Activated naive CD4-positive, alpha-beta T cell treated with anti-CD3 and anti-CD28 coated beads for 36 hours (primary cell): Measurements from ENCODE around the gene HDAC8. TPM values are rescaled to one million over a fixed set of nuclear protein-coding genes. Genes with fewer than 3 reads are reported as not detected.
"Not testable (repeated sequence)": the region's sequence is repeated elsewhere in the genome, so short reads cannot be mapped to it uniquely, and the experiment has no call there.

Experiments used
- CTCF ChIA-PET: fragments of 350-600 bp; sonication (Branson Sonifier 250); formaldehyde crosslinking; loops from one replicate; lab custom pipeline; 2021; ENCODE audit warnings: antibody characterized with exemption; lab: Charles Lee
- DNase-seq: peaks from one replicate; pipeline ENCODE4 v3.0.0-alpha.2; 2020
- H3K27ac Mint-ChIP-seq: one replicate; pipeline ENCODE4 v1.8.0; 2021; ENCODE audit warnings: mild to moderate bottlenecking, mixed read lengths
- H3K27me3 Mint-ChIP-seq: one replicate; pipeline ENCODE4 v1.8.0; 2021; ENCODE audit warnings: low read depth, mixed read lengths
- H3K36me3 Mint-ChIP-seq: one replicate; pipeline ENCODE4 v1.8.0; 2021; ENCODE audit warnings: low read depth, mixed read lengths
- H3K4me1 Mint-ChIP-seq: one replicate; pipeline ENCODE4 v1.8.0; 2021; ENCODE audit warnings: low read depth, mixed read lengths
- H3K4me3 Mint-ChIP-seq: one replicate; pipeline ENCODE4 v1.8.0; 2021; ENCODE audit warnings: mild to moderate bottlenecking, moderate library complexity, mixed read lengths
- H3K9me3 Mint-ChIP-seq: one replicate; pipeline ENCODE4 v1.8.0; 2021; ENCODE audit warnings: mixed read lengths
- intact Hi-C: fragments of 100-400 bp; cut with micrococcal nuclease; formaldehyde crosslinking; loops from one replicate; pipeline ENCODE4 v1.15.1; 2023
- total RNA-seq, 2 experiments: library from RNA; stranded (reverse); gene quantifications; one replicate each; pipeline ENCODE4 v1.2.3, GENCODE V29; 2021

The HDAC8 gene
- total RNA-seq, 2 experiments from 2014 or later: 14.8 to 16.8 TPM

DNA sequence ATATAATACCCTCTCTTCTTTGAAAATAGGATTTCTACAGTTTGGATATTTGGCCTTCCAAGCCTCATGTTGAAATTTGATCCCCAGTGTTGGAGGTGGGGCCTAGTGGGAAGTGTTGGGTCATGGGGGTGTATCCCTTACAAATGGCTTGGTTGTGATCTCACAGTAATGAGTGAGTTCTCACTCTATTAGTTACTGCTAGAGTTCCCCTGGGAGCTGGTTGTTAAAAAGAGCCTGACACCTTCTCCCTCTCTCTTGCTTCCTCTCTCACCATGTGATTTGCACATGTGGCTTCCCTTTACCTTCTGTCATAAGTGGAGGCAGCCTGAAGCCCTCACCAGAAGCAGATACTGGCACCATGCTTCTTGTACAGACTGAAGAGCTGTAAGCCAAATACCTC, 73.9 kb downstream of the HDAC8 start:
- peaks cover 11% of the 10 kb centered on the region for H3K9me3 Mint-ChIP-seq
- no peaks in the 10 kb centered on the region for H3K27me3 Mint-ChIP-seq
- DNase-seq: no peak
- H3K4me3 Mint-ChIP-seq: no peak overlapping the region
- H3K36me3 Mint-ChIP-seq: peaks cover 16% of the 10 kb centered on the region
- no peak overlapping the region for H3K27ac Mint-ChIP-seq
- no peaks in the 10 kb centered on the region for H3K4me1 Mint-ChIP-seq
- CTCF ChIA-PET: no interaction called here
- intact Hi-C loops: no loop called here

DNA sequence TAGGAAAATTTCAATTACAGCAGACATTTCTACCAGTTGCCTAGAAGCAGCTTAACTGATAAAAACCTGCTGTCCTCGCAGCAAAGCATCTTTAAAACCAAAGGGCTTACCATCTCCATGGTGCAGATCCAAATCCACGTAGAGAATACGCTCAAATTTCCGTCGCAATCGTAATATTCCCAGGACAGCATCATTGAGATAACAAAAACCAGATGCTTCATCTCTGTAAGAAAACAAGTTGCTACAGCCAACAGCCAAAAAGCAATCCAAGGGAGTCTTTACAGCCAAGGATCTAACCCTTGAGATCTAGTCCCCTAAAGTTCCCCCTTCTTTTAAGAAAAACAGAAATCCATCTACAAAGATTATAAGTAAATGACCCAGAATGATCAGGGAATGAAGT, 77.6 kb downstream of the HDAC8 start:
- CTCF ChIA-PET: no interaction called here

DNA sequence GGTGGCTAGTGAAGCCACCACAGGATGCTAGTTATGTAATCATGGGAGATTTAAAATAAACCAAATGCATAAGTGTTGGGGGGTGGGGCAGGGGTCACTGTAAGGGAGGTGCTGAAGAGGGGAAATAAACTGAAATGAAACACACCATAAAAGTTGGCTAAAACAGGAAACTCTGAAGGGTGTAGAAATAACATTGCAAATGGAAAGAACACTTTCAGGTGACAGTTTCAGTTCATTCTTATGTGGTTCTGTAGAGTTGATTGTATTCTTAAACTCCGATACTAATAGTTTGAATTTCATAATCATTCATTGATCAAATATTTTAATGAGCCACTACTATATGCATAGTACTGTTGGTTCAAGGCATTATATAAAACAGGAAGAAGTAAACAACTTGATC, 80.1 kb downstream of the HDAC8 start:
- Mint-ChIP-seq H3K9me3 (peaks cover 2% of the 10 kb centered on the region), H3K27me3 (no peaks in the 10 kb centered on the region), H3K36me3 (peaks cover 26% of the 10 kb centered on the region), H3K4me1 (no peaks in the 10 kb centered on the region), H3K27ac (no peak overlapping the region), H3K4me3 (no peak overlapping the region)
- CTCF ChIA-PET: no interaction called here
- intact Hi-C loops: no loop called here
- DNase-seq: no peak

More for the DNA sequence above, 77.6 kb downstream of the HDAC8 start:
- H3K27ac Mint-ChIP-seq: no peak overlapping the region
- intact Hi-C loops: no loop called here
- DNase-seq: no peak
- no peak overlapping the region for H3K4me3 Mint-ChIP-seq
- H3K9me3 Mint-ChIP-seq: peaks cover 5% of the 10 kb centered on the region
- H3K27me3 Mint-ChIP-seq: no peaks in the 10 kb centered on the region
- H3K4me1 Mint-ChIP-seq: no peaks in the 10 kb centered on the region
- peaks cover 26% of the 10 kb centered on the region for H3K36me3 Mint-ChIP-seq

DNA sequence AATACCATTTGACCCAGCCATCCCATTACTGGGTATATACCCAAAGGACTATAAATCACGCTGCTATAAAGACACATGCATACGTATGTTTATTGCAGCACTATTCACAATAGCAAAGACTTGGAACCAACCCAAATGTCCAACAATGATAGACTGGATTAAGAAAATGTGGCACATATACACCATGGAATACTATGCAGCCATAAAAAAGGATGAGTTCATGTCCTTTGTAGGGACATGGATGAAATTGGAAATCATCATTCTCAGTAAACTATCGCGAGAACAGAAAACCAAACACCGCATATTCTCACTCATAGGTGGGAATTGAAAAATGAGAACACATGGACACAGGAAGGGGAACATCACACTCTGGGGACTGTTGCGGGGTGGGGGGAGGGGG, 82.4 kb downstream of the HDAC8 start:
- H3K27me3 Mint-ChIP-seq, CTCF ChIA-PET, H3K4me3 Mint-ChIP-seq, DNase-seq, H3K9me3 Mint-ChIP-seq, H3K4me1 Mint-ChIP-seq, intact Hi-C loops, H3K27ac Mint-ChIP-seq: not testable (repeated sequence)
- H3K36me3 Mint-ChIP-seq: peaks cover 29% of the 10 kb centered on the region

DNA sequence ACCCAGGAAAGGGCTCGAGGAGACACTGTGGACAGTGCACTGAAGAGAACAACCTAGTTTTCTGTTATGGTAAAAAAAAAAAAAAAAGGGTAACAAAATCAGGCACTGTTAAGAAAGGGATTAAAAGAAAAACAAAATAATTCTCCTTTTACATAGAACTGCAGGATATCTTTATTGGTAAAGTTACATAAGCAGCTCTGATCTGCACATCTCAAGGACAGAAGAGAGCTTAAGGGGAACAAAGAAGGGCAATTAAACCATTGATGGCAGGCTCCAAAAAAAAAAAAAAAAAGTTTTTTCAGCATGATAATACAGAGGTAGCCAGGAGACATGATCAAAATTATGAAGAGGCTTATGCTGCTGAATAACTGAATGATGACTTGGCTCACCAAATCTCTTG, 85.0 kb downstream of the HDAC8 start:
- Mint-ChIP-seq H3K36me3 (peaks cover 22% of the 10 kb centered on the region), H3K9me3 (peaks cover 2% of the 10 kb centered on the region), H3K27ac (no peak overlapping the region), H3K27me3 (no peaks in the 10 kb centered on the region), H3K4me1 (no peaks in the 10 kb centered on the region), H3K4me3 (no peak overlapping the region)
- intact Hi-C loops: no loop called here
- CTCF ChIA-PET: interaction anchor here (0.6 to 0.7 kb wide), 2 partner anchors 10 to 372 kb away, joined by 4 to 5 read pairs; no protein-coding TSS in a partner anchor
- no peak for DNase-seq

DNA sequence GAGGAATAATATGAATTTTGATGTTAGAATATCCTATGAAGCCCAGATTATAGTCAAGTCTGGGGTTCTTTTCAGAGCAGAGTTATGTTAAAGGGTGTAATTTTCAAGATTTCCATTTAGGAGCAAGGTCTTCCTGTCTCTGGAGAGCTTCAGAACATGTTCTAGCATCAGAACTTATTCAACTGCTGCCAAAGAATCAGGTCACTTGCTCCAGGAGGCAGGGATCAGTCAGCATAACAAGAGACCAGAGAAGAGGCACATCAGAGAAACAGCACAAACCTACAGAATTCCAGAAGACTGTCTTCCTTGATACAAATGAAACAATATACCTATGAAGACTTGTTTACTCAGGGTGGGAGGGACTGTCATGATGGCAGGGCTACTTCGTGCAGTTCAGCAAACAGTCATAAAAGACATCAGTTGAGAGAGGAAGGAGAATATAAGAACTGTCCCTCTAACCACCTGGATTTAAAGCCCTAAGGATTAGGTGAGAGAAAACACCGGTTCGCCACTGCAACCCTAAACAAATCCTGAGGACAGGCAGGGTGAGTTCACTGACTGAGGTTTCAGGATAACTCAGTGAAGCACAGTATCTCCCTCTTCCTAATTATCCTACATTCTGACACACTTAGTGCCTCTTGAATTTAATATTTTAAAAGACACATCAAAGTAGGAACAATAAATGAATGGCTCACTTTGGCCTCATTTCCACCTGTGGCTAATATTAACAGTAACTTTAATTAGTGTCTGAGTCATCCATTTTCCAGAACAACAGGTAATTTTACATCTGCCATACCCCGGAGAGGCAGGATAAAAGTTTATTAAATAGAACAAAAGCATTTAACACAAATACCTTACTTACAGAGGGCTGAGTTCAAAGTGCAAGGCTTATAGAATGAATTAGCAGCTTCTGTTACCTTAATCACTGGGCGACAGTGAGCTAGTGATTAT, 93.0 kb downstream of the HDAC8 start:
- CTCF ChIA-PET: no interaction called here
- Mint-ChIP-seq H3K27me3 (no peaks in the 10 kb centered on the region), H3K9me3 (no peaks in the 10 kb centered on the region), H3K27ac (no peak overlapping the region), H3K4me3 (no peak overlapping the region), H3K4me1 (no peaks in the 10 kb centered on the region), H3K36me3 (peaks cover 6% of the 10 kb centered on the region)
- no peak for DNase-seq
- intact Hi-C loops: no loop called here

DNA sequence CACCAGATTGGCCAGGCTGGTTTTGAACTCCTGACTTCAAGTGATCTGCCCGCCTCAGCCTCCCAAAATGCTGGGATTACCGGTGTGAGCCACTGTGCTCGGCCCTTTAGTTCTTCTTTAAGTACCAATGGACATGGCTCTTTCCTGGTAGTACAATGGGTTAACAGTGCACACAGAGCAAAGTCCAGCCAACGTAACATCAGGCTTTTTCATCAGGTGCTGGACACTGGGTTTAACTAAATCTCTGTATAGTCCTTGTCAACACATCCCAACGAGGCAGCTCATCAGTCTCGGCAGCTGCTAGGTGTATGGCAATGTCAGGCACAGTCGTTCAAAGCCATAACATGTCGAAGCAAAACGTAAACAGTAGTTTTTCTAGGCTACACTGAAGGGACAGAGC, 93.8 kb downstream of the HDAC8 start:
- CTCF ChIA-PET: no interaction called here

DNA sequence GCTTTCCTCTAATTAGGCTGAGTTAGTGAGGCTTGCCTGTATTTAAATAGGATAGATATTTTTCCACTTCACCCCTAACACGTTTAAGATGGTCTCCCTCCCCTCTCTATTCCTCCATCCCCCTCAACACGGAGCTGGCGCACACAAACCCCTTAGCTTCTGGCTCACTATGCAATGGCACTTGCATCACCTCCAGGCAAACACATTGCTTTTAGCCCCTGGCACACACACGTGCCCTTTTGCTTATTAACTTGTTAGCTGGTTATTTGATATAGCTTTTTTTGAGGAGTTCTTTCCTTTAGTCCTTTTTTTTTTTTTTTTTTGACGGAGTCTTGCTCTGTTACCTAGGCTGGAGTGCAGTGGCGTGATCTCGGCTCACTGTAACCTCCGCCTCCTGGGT, 94.3 kb downstream of the HDAC8 start:
- Mint-ChIP-seq H3K9me3 (no peaks in the 10 kb centered on the region), H3K4me1 (no peaks in the 10 kb centered on the region), H3K27me3 (no peaks in the 10 kb centered on the region), H3K36me3 (peaks cover 8% of the 10 kb centered on the region), H3K27ac (no peak overlapping the region), H3K4me3 (no peak overlapping the region)
- CTCF ChIA-PET: no interaction called here
- intact Hi-C loops: no loop called here
- no peak for DNase-seq

More for the DNA sequence above, 93.8 kb downstream of the HDAC8 start:
- Mint-ChIP-seq H3K36me3 (peaks cover 6% of the 10 kb centered on the region), H3K27ac (no peak overlapping the region), H3K9me3 (no peaks in the 10 kb centered on the region), H3K27me3 (no peaks in the 10 kb centered on the region), H3K4me1 (no peaks in the 10 kb centered on the region), H3K4me3 (no peak overlapping the region)
- DNase-seq: no peak
- intact Hi-C loops: no loop called here

DNA sequence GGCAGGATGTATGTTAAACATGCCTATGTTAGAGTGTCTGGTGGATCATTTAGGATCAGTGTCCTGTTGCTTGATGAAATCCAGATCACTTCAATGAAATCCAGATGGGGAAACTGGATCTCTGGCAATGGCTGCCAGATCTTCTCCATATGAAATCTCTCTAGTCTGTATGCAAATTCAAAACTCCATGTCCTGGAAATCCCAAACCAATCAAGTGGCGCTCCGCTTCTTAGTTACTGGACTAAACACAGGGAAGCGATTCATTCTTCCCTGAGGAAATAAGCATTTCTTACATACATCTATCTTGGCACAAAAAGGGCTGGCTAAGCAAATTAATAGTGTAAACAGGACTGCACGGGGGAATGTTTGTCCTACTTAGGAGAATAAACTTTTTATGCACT, 94.9 kb downstream of the HDAC8 start:
- H3K4me3 Mint-ChIP-seq: no peak overlapping the region
- H3K27me3 Mint-ChIP-seq: no peaks in the 10 kb centered on the region
- DNase-seq: no peak
- CTCF ChIA-PET: no interaction called here
- peaks cover 9% of the 10 kb centered on the region for H3K36me3 Mint-ChIP-seq
- H3K27ac Mint-ChIP-seq: no peak overlapping the region
- H3K9me3 Mint-ChIP-seq: no peaks in the 10 kb centered on the region
- intact Hi-C loops: no loop called here
- no peaks in the 10 kb centered on the region for H3K4me1 Mint-ChIP-seq

DNA sequence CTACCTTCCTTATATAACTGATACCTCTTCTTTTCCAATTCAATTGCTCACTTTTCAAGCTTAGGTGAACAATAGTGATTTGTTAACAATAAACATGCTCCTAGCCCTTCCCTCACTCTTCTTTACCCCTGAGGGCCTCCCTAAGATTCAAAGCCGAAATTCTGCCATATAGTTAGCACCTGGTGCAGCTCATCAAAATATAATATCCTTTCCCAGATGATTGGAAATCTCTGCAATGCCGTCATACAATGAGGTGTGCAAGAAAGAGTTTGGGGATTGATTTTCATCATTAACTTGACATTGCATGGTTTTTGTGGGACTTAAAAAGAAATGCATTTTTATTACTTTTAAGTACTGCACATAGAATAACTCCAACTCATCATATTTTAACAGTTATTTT, 95.3 kb downstream of the HDAC8 start:
- H3K4me1 Mint-ChIP-seq: no peaks in the 10 kb centered on the region
- intact Hi-C loops: no loop called here
- H3K36me3 Mint-ChIP-seq: peaks cover 11% of the 10 kb centered on the region
- H3K27ac Mint-ChIP-seq: no peak overlapping the region
- no peaks in the 10 kb centered on the region for H3K27me3 Mint-ChIP-seq
- DNase-seq: no peak
- no peak overlapping the region for H3K4me3 Mint-ChIP-seq
- H3K9me3 Mint-ChIP-seq: no peaks in the 10 kb centered on the region
- CTCF ChIA-PET: no interaction called here

DNA sequence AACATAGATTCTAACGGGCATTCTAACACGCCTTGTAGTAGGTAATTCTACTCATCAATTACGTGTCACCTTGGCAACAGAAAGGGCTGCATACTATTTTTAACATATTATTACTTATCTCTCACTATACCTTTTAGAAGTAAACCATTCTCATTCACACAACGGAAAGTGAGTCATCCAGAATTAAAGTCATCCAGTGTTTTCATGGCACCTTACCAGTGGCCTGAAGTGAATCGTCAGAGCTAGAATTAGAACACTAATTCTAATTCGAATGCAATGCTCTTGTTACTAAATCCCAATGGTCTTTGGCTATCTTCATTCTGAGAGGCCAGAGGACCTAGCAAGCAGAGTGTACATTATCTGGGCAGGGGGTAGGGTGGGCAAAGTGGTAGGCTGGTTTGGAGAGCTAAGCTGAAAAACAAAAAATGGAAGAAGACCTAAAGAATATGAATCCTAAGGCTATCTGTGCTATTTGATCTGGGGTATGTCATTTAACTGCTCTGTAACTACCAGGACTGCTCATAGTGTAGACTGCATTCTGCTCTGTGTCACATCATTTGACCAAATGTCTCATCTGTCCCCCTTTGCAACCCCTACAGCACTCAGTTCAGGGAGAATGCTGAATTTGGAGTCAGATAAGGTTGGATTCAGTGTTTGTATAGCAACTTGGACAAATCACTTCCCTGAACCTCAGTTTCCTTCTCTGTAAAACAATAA, 96.5 kb downstream of the HDAC8 start:
- intact Hi-C loops: no loop called here
- Mint-ChIP-seq H3K27me3 (no peaks in the 10 kb centered on the region), H3K27ac (no peak overlapping the region), H3K4me1 (no peaks in the 10 kb centered on the region), H3K4me3 (no peak overlapping the region), H3K36me3 (peaks cover 13% of the 10 kb centered on the region), H3K9me3 (no peaks in the 10 kb centered on the region)
- CTCF ChIA-PET: no interaction called here
- DNase-seq: no peak

DNA sequence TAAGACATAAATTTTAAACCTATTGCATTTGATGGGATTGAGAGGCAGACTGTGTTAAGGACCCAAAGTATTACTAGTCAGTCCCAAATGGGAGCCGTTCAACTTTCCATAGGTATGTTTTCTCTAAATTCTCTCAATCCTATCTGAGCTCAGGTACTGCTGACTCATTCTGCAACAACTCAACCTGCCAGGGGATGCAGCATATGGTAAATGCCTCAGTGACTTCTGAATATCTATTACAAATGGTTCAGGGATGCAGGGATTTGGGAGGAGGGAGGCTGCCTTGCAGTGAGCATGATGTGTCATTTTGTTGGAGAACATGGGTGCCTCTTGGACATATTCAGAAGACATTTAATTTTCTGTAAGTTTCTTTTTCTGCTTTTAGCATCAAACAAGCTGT, 97.3 kb downstream of the HDAC8 start:
- H3K27me3 Mint-ChIP-seq: no peaks in the 10 kb centered on the region
- no peak for DNase-seq
- peaks cover 10% of the 10 kb centered on the region for H3K36me3 Mint-ChIP-seq
- CTCF ChIA-PET: no interaction called here
- H3K4me3 Mint-ChIP-seq: no peak overlapping the region
- no peaks in the 10 kb centered on the region for H3K4me1 Mint-ChIP-seq
- no peak overlapping the region for H3K27ac Mint-ChIP-seq
- intact Hi-C loops: no loop called here
- H3K9me3 Mint-ChIP-seq: no peaks in the 10 kb centered on the region
